ENCODE data around the gene CDHR5. TPM values are rescaled to one million over a fixed set of nuclear protein-coding genes. Genes with fewer than 3 reads are reported as not detected.

Gene CDHR5
- total and polyA plus RNA-seq, 9 of the 15 experiments (the other 6 are each of a cell fraction or from before 2014, with no cell fraction given): 0.16 TPM; not detected in 8

GRCh38 chr11:569158-569885, 55.4 kb downstream of the CDHR5 start (continued):
- TF ChIP-seq HEY1 (CRISPR knock-in tag; IDR thresholded peaks at IDR 0.05; ENCODE audit: borderline replicate concordance) (no peak), NR2C1 (IDR thresholded peaks at IDR 0.05) (no peak; the same call in 1 of the 2 replicates), NR2C1 (tag; IDR thresholded peaks at IDR 0.05) (no peak), ATF3 (IDR thresholded peaks at IDR 0.05) (0 out of 2 replicates have a peak, but pooled peaks have one; percentile 12), ATF3 (CRISPR knock-in tag; conservative IDR thresholded peaks at IDR 0.05) (no peak), NELFE (IDR thresholded peaks at IDR 0.05; ENCODE audit: insufficient read depth, insufficient read length) (no peak), MCM7 (IDR thresholded peaks at IDR 0.05) (no peak), NR2C2 (CRISPR knock-in tag; IDR thresholded peaks at IDR 0.05) (no peak), NR2C2 (tag; IDR thresholded peaks at IDR 0.05) (peak; percentile 67), RBM22 (IDR thresholded peaks at IDR 0.05; ENCODE audit: low read depth, low read length, poor library complexity, severe bottlenecking) (peak; percentile 35), KAT7 (CRISPR knock-in tag; IDR thresholded peaks at IDR 0.05; ENCODE audit: borderline replicate concordance) (0 out of 2 replicates have a peak, but pooled peaks have one; percentile 27), ZNF76 (CRISPR knock-in tag; IDR thresholded peaks at IDR 0.05; ENCODE audit: borderline replicate concordance) (no peak), ZNF766 (CRISPR knock-in tag; conservative IDR thresholded peaks at IDR 0.05) (no peak), POU5F1 (IDR thresholded peaks at IDR 0.05; ENCODE audit: borderline replicate concordance, low read depth, low read length, partially characterized antibody) (no peak)
- TF ChIP-seq, protein P1, sequence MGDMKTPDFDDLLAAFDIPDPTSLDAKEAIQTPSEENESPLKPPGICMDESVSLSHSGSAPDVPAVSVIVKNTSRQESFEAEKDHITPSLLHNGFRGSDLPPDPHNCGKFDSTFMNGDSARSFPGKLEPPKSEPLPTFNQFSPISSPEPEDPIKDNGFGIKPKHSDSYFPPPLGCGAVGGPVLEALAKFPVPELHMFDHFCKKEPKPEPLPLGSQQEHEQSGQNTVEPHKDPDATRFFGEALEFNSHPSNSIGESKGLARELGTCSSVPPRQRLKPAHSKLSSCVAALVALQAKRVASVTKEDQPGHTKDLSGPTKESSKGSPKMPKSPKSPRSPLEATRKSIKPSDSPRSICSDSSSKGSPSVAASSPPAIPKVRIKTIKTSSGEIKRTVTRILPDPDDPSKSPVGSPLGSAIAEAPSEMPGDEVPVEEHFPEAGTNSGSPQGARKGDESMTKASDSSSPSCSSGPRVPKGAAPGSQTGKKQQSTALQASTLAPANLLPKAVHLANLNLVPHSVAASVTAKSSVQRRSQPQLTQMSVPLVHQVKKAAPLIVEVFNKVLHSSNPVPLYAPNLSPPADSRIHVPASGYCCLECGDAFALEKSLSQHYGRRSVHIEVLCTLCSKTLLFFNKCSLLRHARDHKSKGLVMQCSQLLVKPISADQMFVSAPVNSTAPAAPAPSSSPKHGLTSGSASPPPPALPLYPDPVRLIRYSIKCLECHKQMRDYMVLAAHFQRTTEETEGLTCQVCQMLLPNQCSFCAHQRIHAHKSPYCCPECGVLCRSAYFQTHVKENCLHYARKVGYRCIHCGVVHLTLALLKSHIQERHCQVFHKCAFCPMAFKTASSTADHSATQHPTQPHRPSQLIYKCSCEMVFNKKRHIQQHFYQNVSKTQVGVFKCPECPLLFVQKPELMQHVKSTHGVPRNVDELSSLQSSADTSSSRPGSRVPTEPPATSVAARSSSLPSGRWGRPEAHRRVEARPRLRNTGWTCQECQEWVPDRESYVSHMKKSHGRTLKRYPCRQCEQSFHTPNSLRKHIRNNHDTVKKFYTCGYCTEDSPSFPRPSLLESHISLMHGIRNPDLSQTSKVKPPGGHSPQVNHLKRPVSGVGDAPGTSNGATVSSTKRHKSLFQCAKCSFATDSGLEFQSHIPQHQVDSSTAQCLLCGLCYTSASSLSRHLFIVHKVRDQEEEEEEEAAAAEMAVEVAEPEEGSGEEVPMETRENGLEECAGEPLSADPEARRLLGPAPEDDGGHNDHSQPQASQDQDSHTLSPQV (IDR thresholded peaks at IDR 0.05): 0 out of 2 replicates have a peak, but pooled peaks have one; percentile 12
